Loucy (cell line): Measurements from ENCODE around the gene MYH13.

Experiments used
- H2AFZ ChIP-seq: fragments of 200-600 bp; sonication (generic); 2 replicates; pipeline ENCODE4 v1.6.0; 2016; ENCODE audit warnings: antibody characterized with exemption, mild to moderate bottlenecking, low read length, moderate library complexity
- H3F3A ChIP-seq: fragments of 200-600 bp; 2 replicates; pipeline ENCODE4 v1.6.0; 2016; ENCODE audit warnings: antibody characterized with exemption, low read depth, mild to moderate bottlenecking
- H3K27me3 ChIP-seq: fragments of 200-600 bp; sonication (generic); 2 replicates; pipeline ENCODE4 v1.6.1; 2014; ENCODE audit warnings: low read length, mild to moderate bottlenecking; ENCODE audit not compliant: insufficient read depth, poor library complexity, severe bottlenecking
- H3K36me3 ChIP-seq: fragments of 200-600 bp; sonication (generic); 2 replicates; pipeline ENCODE4 v1.6.1; 2016; ENCODE audit warnings: low read length; ENCODE audit not compliant: insufficient read depth
- H3K4me1 ChIP-seq: fragments of 200-600 bp; sonication (generic); 2 replicates; pipeline ENCODE4 v1.5.1; 2014; ENCODE audit warnings: low read length, mild to moderate bottlenecking; ENCODE audit not compliant: insufficient read depth, poor library complexity, severe bottlenecking
- H3K4me2 ChIP-seq: fragments of 200-600 bp; sonication (generic); 2 replicates; pipeline ENCODE4 v1.6.0; 2014; ENCODE audit warnings: antibody characterized with exemption, low read length, low read depth, mild to moderate bottlenecking; ENCODE audit not compliant: poor library complexity, severe bottlenecking
- H3K4me3 ChIP-seq: fragments of 200-600 bp; sonication (generic); 2 replicates; pipeline ENCODE4 v1.5.1; 2014; ENCODE audit warnings: low read length, mild to moderate bottlenecking, mixed read lengths; ENCODE audit not compliant: poor library complexity, severe bottlenecking
- H3K79me2 ChIP-seq: fragments of 200-600 bp; sonication (generic); 2 replicates; pipeline ENCODE4 v1.6.1; 2014; ENCODE audit warnings: low read length; ENCODE audit not compliant: insufficient read depth
- H3K9ac ChIP-seq: fragments of 200-600 bp; sonication (generic); 2 replicates; pipeline ENCODE4 v1.6.0; 2014; ENCODE audit warnings: mild to moderate bottlenecking, low read depth, low read length, moderate library complexity; ENCODE audit not compliant: poor library complexity, severe bottlenecking
- H3K9me2 ChIP-seq: fragments of 200-600 bp; sonication (generic); replicated peaks from 2 replicates; pipeline ENCODE4 v1.6.1; 2016; ENCODE audit warnings: low read depth, low read length, mixed read lengths
- H3K9me3 ChIP-seq: fragments of 200-600 bp; sonication (generic); 2 replicates; pipeline ENCODE4 v1.6.1; 2014; ENCODE audit warnings: mild to moderate bottlenecking, antibody characterized with exemption, low read length, low read depth; ENCODE audit not compliant: insufficient read depth
- H4K20me1 ChIP-seq: fragments of 200-600 bp; sonication (generic); 2 replicates; pipeline ENCODE4 v1.6.0; 2014; ENCODE audit warnings: antibody characterized with exemption, low read length, mild to moderate bottlenecking; ENCODE audit not compliant: insufficient read depth, poor library complexity, severe bottlenecking
- CTCF ChIP-seq: fragments of 200-600 bp; sonication (generic); conservative IDR thresholded peaks from 2 replicates; pipeline ENCODE4 v1.5.1; 2014; ENCODE audit warnings: mild to moderate bottlenecking, antibody characterized with exemption, low read length
- EZH2phosphoT487 ChIP-seq: fragments of 200-600 bp; IDR thresholded peaks from 2 replicates; pipeline ENCODE4 v1.6.1; 2018; ENCODE audit warnings: antibody characterized with exemption, mild to moderate bottlenecking, moderate library complexity, borderline replicate concordance

MYH13 gene

GRCh38 chr17:10337136-10337535 is 35.7 kb downstream of the MYH13 start:
- no peaks in the 10 kb centered on the region for H3K36me3 ChIP-seq
- no peak overlapping the region for H3K9ac ChIP-seq
- no peaks in the 10 kb centered on the region for H3K4me1 ChIP-seq
- no peaks in the 10 kb centered on the region for H3K9me3 ChIP-seq
- H3F3A ChIP-seq = no peaks in the 10 kb centered on the region
- no peaks in the 10 kb centered on the region for H3K27me3 ChIP-seq
- H3K4me2 ChIP-seq = no peak overlapping the region
- no peaks in the 10 kb centered on the region for H3K79me2 ChIP-seq
- H4K20me1 ChIP-seq = no peaks in the 10 kb centered on the region
- no peak overlapping the region for H2AFZ ChIP-seq
- H3K4me3 ChIP-seq = no peak overlapping the region
- no peaks in the 10 kb centered on the region for H3K9me2 ChIP-seq
- no peak for TF ChIP-seq CTCF
- no peak for TF ChIP-seq EZH2phosphoT487

GRCh38 chr17:10336393-10336792 is 36.4 kb downstream of the MYH13 start:
- Histone ChIP-seq H3K9ac (no peak overlapping the region), H3K4me2 (no peak overlapping the region), H3K79me2 (no peaks in the 10 kb centered on the region), H2AFZ (no peak overlapping the region), H3K9me3 (no peaks in the 10 kb centered on the region), H3K36me3 (no peaks in the 10 kb centered on the region), H3K4me3 (no peak overlapping the region), H4K20me1 (no peaks in the 10 kb centered on the region), H3K27me3 (no peaks in the 10 kb centered on the region), H3K4me1 (no peaks in the 10 kb centered on the region), H3F3A (no peaks in the 10 kb centered on the region), H3K9me2 (no peaks in the 10 kb centered on the region)
- TF ChIP-seq EZH2phosphoT487 = no peak
- TF ChIP-seq CTCF = no peak

GRCh38 chr17:10332515-10332914 is 40.3 kb downstream of the MYH13 start:
- no peaks in the 10 kb centered on the region for H3K36me3 ChIP-seq
- H3K27me3 ChIP-seq = no peaks in the 10 kb centered on the region
- no peak overlapping the region for H2AFZ ChIP-seq
- H3F3A ChIP-seq = no peaks in the 10 kb centered on the region
- H3K9me3 ChIP-seq = no peaks in the 10 kb centered on the region
- no peak for TF ChIP-seq EZH2phosphoT487
- TF ChIP-seq CTCF = no peak
- H3K4me1 ChIP-seq = no peaks in the 10 kb centered on the region
- H3K4me3 ChIP-seq = no peak overlapping the region
- no peaks in the 10 kb centered on the region for H4K20me1 ChIP-seq
- no peak overlapping the region for H3K9ac ChIP-seq
- no peak overlapping the region for H3K4me2 ChIP-seq
- no peaks in the 10 kb centered on the region for H3K9me2 ChIP-seq
- no peaks in the 10 kb centered on the region for H3K79me2 ChIP-seq
